Activated CD8-positive, alpha-beta memory T cell treated with anti-CD3 and anti-CD28 coated beads, Interleukin-2, amount 50 U/mL, for 48 hours (primary cell): Measurements from ENCODE around the gene RAB40AL.
A peak's percentile ranks its signal among the peaks of the same experiment; 100 is the strongest.
"Not testable (repeated sequence)": the region's sequence is repeated elsewhere in the genome, so short reads cannot be mapped to it uniquely, and the experiment has no call there.

Source experiments
- DNase-seq: peaks from one replicate; pipeline ENCODE4 v3.0.0-alpha.2; 2020

RAB40AL gene, protein sequence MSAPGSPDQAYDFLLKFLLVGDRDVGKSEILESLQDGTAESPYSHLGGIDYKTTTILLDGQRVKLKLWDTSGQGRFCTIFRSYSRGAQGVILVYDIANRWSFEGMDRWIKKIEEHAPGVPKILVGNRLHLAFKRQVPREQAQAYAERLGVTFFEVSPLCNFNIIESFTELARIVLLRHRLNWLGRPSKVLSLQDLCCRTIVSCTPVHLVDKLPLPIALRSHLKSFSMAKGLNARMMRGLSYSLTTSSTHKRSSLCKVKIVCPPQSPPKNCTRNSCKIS

GRCh38 chrX:102936972-102937371, at the start of gene RAB40AL:
TSS of gene RAB40AL (plus strand) at chrX:102937272. CDS start at chrX:102937319, 47 bp downstream.
- not testable (repeated sequence) for DNase-seq

GRCh38 chrX:102887687-102888086, 49.4 kb upstream of the RAB40AL start:
- DNase-seq, result no peak

GRCh38 chrX:102892103-102892502, 45.0 kb upstream of the RAB40AL start:
- DNase-seq, result no peak

- DNase-seq, result peak; percentile 84
Observed at GRCh38 chrX:102899940-102900916, 36.8 kb upstream of the RAB40AL start.

DNA sequence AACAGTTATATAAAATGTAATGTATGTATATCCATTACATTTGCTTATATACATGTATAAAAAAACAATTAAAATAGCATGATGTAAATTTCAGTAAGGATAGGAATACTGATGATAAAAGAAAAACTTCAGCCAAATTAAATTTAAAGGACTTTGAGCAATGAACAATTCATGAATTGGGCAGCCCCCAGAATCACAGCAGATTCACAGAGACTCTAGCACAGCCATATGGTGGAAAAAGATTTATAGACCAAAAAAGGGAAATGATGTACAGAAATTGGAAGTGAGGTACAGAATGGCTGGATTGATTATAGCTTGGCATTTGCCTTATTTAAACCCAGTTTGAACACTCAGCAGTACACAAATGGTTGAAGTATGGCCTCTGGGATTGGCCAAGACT, 34.7 kb upstream of the RAB40AL start:
- DNase-seq, result no peak

DNA sequence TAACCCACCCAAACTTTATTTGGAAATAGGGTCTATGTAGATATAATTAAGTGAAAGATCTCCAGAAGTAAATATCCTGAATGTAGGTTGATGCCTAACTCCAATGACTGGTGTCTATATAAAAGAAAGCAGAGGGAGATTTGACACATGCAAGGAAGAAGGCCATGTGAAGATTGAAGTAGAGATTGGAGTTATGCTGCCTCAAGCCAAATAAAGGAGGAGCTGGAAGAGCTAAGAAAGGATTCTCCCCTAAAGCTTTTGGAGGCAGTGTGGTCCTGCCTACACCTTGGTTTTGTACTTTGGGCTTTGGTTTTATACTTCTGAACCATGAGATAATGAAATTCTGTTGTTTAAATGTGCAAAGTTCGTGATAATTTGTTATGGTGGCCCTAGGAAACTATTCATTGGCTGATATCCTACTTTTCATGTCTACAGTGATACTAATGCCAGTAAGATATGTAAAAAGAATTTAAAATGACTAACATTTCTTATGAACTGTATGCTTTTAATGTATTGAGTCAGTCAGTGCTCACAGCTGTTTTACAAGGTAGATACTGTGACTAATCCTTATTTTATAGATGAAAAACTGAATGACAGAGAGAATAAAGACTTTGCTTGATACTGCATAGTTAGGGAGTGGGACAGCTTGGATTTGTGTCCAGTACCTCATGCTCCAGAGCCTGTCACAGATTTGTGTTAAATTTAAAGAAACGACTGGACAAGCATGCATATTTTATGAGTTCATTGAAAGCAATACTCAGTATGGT, 5.9 kb upstream of the RAB40AL start:
- no peak for DNase-seq

DNA sequence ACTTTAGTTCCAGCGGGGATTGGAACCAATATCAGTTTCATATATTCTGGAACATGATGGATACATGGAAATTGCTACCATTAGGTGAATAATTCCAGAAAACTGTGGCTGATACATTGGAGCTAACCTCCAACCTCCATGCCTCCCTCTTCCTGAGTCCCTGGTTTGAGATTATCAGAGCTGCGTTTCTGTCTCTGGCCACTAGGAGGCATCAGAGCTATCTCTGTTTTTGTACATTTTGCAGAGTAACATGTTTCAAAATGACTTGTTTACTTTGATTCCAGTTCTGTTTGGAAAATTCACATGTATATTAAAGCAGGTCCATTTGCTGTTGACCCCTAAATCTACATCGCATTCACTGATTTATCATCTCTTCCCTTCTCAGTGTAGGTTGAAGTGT, 2.4 kb upstream of the RAB40AL start:
- DNase-seq, result peak; percentile 46

DNA sequence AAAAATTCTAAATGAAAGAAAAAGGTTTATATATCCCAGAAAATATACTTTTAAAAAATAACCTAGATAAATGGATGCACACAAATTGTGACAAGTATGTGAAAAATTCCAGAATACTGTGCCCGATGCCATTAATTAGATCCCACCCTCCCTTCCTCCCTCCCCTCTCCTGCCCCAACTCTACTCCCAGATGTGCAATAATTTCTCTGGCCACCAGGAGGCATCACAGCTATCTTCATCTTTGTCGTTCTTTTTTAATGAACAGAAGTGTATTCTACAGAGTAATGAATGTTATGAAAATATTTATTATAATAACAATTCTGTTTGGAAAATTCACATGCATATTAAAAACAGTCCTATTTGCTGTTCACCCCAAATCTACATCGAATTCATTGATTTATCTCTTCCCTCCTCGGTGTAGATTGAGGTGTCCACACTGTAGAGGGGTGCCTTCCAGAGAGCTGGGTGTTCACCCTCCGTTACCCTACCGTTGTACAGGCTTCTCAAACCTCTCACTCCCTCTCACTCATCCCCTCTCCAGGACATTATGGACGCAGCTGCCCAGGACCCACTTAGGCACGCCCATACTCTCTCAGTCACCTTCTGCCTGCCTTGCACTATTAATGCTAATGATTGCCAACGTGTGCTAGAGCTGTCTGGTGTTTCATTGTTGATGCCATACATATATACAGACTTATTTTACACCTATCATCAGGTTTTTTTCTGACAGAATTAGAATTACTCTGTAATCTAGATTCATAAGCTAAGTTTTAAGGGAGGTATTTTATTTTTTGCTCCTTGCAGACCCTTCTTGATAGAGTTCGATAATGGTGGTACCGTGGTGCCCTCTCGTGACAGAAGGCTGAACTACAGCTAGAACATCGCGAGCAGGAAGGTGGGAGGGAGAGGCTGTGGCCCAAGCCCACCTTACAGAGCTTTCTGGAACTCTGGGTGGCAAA, 14.1 kb downstream of the RAB40AL start:
- peak; percentile 71 for DNase-seq

GRCh38 chrX:102957751-102958150, 20.7 kb downstream of the RAB40AL start:
- no peak for DNase-seq

- no peak for DNase-seq
Observed at GRCh38 chrX:102958794-102959193, 21.7 kb downstream of the RAB40AL start.

GRCh38 chrX:102959471-102959870, 22.4 kb downstream of the RAB40AL start:
- DNase-seq, result no peak

- no peak for DNase-seq
Observed at GRCh38 chrX:102963955-102964354, 26.9 kb downstream of the RAB40AL start.

DNA sequence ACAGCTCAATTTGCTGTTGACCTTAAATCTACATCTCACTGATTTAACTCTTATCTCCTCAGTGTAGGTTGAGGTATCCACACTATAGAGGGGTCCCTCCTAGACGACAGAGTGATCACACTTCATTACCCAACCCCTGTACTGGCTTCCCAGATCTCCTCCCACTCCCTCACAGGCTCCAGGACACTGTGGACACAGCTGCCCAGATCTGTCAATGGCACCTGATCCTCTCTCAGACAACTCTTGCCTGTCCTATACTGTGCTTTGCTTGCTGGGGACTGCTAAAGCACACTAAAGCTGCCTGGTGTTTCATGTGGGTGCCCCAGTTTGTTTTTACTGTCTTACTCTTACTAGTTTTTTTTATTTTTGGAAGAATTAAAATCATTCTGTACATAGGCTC, 27.9 kb downstream of the RAB40AL start:
- DNase-seq, result no peak

DNA sequence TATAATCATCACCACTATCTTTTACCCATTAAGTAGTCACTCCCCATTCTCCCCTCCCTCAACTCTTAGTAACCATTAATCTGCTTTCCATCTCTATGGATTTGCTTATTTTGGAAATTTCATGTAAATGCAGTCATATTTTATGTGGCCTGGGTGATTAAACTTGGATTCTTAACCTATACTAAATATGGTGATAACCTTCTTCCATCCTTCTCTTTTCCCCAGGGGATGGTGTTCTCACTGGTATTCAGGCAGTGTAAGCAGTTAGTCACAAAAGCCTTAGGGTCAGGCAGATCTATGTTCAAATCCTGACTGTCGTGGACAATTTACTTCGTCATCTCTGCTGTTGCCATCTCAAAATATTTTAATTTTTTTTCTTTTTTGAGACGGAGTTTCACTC, 29.6 kb downstream of the RAB40AL start:
- DNase-seq, result no peak

- DNase-seq, result no peak
Observed at GRCh38 chrX:102968216-102968615, 31.1 kb downstream of the RAB40AL start.

GRCh38 chrX:102971536-102971935, 34.5 kb downstream of the RAB40AL start:
- DNase-seq, result not testable (repeated sequence)

- DNase-seq, result no peak
Observed at GRCh38 chrX:102975016-102975415, 37.9 kb downstream of the RAB40AL start.

GRCh38 chrX:102976286-102976685, 39.2 kb downstream of the RAB40AL start:
- DNase-seq, result no peak

DNA sequence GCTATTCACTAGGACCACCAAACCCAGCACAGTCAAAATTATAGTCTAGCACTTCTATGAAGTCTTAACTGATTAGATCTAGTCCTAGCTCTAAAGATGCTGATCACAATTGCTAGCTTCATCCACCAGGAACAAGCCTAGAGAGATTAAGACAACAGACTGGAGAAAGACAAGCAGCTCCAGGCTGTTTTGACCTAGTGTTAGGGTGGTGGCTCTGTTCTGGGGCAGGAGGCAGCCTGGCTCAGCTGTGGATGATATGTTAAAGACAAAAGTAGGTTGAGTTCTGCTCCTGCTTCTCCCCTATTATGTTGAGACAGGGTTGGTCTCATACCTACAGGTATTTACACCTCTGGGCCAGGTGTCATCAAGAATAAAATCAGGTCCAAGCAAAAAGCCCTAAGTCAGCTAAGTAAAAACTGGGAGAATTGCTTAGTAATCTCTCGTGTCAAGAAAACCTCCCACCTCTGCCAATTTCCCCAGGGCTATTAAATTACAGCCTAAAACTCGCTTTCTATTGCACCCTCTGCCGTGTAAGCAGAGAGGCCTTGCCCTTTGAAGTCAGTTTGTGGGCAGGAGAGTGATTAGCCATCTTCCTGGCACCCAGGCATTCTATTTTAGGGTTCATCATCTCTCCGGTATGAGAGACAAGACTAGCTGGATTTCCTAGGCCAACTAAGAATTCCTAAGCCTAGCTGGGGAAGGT, 39.9 kb downstream of the RAB40AL start:
- no peak for DNase-seq

DNA sequence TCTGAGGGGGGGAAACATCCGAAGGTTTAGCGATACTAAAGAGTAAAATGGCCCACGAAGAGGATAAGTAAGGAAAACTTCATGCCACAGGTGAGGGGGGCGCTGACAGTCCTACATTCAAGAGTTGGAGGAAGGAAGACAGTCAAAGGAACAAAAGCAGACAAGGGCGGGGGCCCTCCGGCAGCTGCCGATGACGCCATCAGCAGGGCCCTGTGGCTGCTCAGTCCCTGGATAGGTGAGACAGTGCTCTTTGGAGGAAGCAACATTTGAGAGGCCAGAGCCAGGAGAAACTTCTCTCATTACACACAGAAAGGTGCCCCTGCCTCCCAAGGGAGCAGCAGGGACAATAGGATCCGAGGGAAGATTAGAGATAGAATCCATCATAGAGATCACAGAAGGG, 41.5 kb downstream of the RAB40AL start:
- no peak for DNase-seq

DNA sequence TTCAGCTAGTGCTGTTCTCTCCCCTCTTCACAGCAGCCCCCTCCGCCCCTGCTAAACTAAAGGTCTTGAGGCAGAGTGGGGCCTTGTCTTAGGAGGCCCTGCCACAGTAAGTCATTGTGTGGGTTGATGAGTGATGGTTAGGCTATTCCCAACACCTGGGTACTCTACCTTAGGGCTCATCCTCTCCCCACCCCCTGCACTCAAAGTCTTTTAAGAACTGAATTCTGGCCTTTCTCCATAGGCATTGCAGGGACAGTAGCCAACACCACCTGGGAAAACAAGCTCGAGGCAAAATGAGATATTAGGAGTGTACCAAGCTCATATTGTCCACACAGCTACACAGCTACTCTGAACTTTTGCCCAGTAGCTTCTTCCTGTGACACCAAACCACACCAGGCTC, 42.5 kb downstream of the RAB40AL start:
- DNase-seq, result no peak
